NCI-H524 (cell line): Measurements from ENCODE around the gene ENTPD7.

Experiments
- DNase-seq, 2 experiments: peaks; one replicate each; lab custom pipeline; 2025; lab: John Stamatoyannopoulos, UW

Gene ENTPD7

DNA sequence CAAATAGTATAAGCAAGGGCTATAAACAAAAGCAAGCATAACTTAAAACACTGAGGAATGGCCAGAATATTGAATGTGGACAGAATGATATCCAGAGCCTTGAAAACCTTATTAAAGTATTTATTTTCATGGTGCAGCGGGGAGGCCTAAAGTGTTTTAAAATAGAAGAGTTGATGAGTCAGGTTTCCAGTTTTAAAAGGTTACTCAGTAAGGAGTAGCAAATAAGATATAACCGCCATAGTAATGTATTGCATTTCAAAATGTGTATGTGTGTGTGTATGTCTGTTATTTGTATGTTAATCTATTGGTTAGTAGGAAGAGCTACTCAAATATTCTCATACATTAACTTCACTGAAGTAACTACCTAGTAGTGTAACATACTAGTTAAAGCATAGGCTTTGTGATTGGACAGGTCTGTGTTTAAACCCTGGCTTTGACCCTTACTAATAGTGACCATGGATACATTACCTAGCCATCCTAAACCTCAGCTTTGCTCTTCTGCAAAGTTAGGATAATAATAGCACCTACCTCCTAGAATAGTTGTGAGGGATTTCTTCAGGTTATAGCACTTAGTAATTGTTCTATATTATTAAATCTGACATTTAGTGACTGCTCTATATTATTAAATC lies 89.6 kb downstream of the ENTPD7 start:
- no peak for DNase-seq

- DNase-seq: no peak
These were observed 91.3 kb downstream of the ENTPD7 start for GRCh38 chr10:99750641-99751040.

DNA sequence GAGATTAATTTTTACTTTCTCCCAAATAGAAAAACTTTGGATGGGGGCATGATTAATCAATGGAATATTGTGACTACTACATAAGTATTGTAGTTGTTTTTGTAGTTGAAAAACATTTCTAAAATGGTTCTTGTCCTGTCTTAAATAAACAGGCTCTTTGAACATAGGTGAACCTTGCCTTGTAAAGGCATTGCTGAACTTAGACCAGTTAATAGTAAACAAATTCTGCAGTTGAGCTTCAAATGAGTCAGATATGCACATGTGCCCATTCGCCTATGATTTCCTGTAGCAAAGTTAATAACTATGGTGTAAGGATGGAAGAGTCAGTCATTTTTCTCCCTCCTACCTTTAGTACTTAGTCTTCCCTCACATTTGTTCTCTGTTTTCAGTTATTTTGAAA lies 95.4 kb downstream of the ENTPD7 start:
- no peak for DNase-seq
